HG03521 (cell line): ENCODE data around the gene AAGAB.

ENCODE experiments used
- ATAC-seq: cut with Tn5 transposase; IDR thresholded peaks from one replicate; pipeline ENCODE4 v1.9.1; 2021; ENCODE audit warnings: mild to moderate bottlenecking, moderate library complexity; ENCODE audit not compliant: unreplicated experiment

The AAGAB gene

DNA sequence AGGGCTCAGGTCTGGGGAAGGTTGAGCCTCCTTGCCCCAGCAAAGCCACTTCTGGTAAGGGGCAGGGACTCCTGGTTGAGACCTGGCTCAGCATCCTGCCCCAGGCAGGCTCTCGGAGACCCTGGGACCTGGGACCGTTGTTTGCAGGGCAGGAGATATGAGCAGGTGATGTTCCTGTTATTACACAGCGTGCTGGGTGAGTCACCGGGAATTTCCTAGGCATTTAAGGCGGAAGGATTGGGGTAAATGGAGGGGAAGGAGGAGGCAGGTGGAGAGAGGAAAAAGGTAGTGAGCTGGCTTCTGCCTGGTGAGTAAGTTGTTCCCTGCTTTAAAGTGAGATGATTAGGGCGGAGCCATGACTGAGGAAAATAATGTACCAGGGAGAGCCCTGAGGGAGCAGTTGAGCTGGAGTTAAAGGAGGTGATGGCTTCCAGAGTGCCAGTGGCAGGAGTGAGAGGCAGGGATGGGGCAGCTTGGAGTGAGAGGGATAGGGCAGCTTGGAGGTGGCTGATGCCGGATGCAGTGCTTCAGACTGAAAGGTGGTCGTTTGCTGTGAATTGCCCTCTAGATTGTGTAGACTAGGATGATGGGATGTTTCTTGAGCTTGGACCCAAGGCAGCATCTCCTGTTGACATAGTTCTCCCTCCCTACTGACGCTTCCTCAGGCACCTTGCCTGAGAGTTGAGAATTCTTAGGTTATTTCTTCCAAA, 79.4 kb downstream of the AAGAB start:
- ATAC-seq: no peak

DNA sequence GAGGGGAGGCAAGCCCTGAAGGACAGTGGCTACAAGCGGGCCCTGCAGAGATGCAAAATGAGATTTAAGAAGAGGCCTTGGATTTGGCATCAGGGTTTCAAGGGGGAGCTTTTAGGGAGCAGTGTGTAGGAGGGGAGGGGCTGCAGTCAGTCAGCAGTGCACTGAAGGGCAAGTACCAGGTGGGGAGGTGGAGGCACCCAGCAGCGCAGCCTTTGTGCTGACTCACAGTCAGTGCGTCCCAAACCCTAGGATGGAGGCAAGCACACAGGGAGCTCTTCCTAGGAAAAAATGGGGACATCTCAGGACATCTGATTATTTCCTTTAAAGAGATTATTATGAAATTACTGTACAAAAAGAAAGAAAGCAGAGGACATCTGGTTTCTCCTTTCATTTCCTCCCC, 80.0 kb downstream of the AAGAB start:
- ATAC-seq: no peak

GRCh38 chr15:67173786-67174185, 80.7 kb downstream of the AAGAB start:
- no peak for ATAC-seq

DNA sequence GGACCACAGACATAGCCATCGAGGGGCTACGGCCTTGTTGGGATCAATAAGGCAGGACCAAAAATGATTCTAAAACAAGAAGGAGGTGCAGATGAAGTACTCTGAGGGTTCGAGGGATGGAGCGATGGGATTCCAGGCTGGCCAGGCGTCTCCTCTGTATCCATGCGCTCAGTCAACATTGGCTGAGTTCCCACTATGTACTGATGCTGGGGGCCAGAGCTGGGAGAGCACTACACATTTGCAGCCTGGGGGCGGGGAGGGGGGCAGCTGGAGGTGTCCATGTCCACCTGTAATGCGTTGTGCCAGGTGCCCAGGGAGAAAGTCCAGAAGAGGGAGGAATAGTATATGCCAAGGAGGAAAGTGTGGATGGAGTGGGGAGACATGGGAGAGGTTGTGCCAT, 81.5 kb downstream of the AAGAB start:
- no peak for ATAC-seq

GRCh38 chr15:67172172-67172571, 82.3 kb downstream of the AAGAB start:
- ATAC-seq: no peak

GRCh38 chr15:67171471-67171870, 83.0 kb downstream of the AAGAB start:
- ATAC-seq: no peak

DNA sequence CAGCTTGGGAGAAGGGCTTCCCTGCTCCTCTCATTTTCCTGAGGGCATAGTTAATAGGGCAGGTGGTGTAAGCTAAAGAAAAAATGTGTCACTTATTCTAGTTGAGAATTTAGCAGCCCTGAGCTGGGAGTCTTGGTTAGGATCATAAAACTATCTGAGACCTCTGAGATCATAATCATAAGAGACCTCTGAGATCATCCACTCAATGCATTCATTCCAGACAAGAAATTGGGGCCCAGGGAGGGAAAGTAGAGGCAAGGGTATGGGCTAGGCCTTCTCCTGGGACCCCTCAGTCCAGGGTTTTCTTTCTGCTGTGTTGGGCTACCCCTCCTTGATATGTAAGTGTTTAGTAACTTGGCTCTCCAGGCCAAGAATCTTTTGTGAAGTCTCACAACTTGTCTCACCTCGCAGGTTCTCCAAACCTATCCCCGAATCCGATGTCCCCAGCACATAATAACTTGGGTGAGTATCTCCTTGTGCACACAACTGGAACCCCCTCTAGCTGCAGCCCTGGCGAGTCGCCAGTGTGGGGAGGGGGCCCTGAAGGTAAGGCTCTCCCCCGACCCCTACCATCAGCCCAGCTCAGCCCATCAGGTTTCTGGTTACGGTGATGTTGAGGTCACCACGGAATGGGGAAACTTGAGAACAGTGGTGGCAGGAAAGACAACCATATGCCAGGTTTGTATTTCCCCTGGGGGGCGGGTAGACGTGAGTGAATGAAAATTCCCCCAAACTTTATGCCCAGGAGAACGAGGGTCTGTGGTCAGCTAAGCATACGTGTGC, 84.1 kb downstream of the AAGAB start:
- ATAC-seq: no peak

- ATAC-seq: no peak
These were observed 85.8 kb downstream of the AAGAB start for GRCh38 chr15:67168694-67169093.

DNA sequence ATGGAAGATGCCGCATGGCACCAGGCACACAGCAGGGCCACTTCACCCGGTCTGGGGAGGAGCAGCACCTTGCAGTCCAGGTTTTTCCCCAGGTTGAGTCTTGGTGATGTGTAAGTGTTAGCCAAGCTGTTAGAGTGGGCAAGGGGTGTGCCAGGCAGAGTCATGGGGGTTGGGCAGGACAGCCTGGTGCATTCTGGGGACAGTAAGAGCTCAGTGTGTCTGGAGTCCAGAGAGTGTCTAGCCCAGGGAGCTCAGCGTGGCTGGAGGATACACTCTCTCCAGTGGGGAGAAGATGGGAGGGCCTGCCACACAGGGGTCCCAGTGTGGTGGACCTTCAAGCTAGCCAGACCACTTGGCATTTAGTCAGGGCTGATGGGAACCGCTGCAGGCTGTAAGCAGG, 87.4 kb downstream of the AAGAB start:
- ATAC-seq: no peak

- ATAC-seq: no peak
These were observed 88.0 kb downstream of the AAGAB start for GRCh38 chr15:67166280-67167009.

GRCh38 chr15:67165254-67166253, 88.9 kb downstream of the AAGAB start:
- no peak for ATAC-seq

DNA sequence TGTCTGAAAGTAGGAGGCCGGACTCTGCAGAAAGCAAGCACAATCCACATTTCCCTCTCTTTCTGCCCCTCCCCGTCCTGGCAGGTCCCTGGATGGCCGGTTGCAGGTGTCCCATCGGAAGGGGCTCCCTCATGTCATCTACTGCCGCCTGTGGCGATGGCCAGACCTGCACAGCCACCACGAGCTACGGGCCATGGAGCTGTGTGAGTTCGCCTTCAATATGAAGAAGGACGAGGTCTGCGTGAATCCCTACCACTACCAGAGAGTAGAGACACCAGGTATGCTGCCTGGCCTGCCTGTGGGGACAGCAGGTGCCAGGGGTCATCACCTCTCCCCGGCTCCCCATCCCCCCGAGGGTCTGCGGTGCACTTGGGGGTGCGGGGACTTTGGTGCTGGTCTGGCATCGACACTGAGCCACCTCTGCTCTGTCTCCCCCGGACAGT, 89.6 kb downstream of the AAGAB start:
- no peak for ATAC-seq

- no peak for ATAC-seq
These were observed 90.1 kb downstream of the AAGAB start for GRCh38 chr15:67164401-67164791.

GRCh38 chr15:67163180-67163579, 91.3 kb downstream of the AAGAB start:
- ATAC-seq: no peak

GRCh38 chr15:67161881-67162280, 92.6 kb downstream of the AAGAB start:
- ATAC-seq: no peak

- no peak for ATAC-seq
These were observed 93.0 kb downstream of the AAGAB start for GRCh38 chr15:67161412-67161811.

- no peak for ATAC-seq
These were observed 96.1 kb downstream of the AAGAB start for GRCh38 chr15:67158367-67158766.

DNA sequence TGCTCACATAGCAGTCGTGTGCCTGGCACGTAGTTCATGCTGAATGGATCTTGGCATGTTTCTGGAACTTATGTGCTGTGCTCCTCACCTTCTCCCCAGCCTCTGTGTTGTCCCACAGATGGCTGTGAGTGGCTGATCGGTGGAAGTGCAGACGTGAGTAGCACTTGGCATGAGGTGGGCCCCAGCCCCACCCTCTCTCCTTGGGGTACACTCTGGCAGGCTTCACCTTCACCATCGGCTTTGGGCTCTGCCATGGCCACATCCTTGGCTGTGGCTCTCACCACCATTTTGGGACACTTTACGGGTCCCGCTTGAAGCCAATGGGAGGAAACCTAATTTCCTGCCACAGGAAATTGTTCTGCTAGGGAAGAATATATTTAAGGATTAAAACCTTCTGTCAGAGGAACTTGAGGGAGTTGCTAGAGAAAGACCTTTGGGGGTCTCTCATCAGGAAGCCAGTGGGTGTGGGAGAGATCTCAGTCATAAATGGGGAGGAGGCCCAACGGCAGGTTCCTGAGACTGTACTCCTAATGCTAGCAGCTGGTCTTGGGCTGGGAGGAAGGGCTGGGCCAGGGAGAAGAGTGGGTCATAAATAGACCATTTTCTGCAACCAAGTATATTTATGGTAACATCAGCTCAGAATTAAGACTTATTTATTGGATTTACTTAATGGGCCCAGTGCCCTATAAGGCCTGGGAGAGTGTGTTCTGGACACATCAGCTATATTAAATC, 96.8 kb downstream of the AAGAB start:
- ATAC-seq: no peak

- ATAC-seq: no peak
These were observed 97.6 kb downstream of the AAGAB start for GRCh38 chr15:67156834-67157233.

DNA sequence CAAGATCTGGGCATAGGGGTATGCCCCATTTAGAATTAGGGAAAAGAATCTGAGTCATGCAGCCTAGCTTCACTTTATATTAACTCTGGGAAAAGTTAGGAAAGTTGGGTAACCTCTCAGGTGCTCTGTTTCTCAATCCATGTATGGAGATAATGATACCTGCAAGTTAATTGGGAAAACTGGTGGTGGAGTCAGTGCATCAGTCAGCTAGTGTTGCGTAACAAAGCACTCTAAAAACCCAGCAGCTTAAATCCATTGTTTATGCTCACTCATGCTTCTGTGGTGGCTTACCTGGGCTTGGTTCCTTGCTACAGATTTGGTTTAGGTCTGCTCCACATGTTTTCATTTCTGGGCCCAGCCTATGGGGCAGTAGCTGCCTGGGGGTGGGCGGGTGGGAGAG, 98.0 kb downstream of the AAGAB start:
- ATAC-seq: no peak
